GM19025 (cell line): ENCODE measurements around the gene RAB3C.

ENCODE experiments used
- ATAC-seq: cut with Tn5 transposase; IDR thresholded peaks from one replicate; pipeline ENCODE4 v1.9.1; 2021; ENCODE audit warnings: mild to moderate bottlenecking, low read depth, moderate library complexity; ENCODE audit not compliant: unreplicated experiment

The RAB3C gene

DNA sequence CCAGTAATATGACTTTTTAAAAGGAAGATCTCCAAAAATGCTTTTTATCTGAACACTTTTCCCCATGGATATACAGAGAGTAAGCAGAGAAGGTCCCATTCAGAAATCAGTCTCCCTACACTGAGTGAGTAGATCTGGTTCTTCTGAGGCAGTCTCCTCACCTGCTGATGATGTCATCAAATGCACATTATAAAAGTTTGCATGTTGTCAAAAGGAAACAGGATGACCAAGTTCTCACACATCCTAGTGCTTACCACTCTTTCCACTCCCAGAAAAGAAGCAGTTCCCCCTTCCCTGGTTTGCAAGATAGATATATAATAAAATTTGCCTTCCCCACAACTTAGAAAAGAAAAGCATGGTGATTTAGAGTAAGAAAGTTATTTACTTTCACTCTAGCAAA is 180.5 kb downstream of the RAB3C start:
- ATAC-seq: no peak

DNA sequence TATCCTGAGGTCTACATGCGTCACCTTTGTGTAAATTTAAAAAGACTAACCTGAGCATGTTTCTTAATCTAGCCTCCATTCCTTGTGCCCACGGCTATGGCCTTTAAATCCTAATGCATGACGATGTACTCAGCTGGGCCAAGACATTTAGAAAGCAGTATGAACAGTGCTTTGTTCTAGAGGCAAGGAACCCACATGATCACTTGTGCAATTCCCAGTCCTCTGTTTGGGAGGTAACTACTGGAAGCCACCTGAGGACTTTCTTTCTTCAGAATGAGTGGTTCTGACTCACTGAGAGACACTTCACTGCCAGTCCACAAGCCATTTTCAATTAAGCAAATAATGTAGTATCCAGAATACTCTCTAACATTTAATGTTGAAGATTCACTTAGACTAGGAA is 181.3 kb downstream of the RAB3C start:
- ATAC-seq: no peak

DNA sequence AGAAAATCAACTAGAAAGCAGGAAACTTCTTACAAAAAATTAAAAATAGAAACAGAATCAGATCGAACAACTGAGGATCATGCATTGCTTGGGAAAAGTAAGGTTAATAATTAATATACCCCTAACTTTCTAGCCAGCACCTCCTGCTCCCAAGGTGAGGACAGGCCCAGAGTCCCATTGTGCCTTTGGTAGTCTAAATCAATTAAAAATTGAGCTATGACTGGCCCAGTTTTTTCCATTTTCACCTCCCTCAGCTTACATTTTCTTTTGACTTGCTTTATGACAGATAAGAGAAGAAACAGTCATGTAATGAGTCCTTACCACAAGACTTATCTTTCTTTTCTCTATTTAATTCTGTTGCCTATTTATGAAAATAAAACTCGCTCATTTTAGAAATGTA is 182.2 kb downstream of the RAB3C start:
- no peak for ATAC-seq

DNA sequence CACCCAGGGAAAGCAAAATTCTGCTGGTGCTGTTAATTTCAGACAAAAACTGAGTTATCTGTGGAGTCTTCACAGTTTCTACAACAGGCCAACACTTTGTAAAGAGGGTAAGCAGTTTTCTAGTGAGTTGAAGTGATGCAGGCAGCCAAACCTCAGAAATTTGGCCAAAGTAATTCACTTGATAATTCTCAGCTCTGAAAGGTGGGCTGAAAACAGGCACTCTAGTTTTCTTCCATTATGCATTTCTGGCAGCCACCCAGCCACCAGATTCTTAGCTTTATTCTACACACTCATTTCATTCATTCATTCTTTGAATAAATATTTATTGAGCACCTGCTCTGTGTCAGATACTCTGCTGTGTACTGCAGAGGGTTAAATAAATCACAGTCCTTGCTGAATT is 184.2 kb downstream of the RAB3C start:
- ATAC-seq: no peak

DNA sequence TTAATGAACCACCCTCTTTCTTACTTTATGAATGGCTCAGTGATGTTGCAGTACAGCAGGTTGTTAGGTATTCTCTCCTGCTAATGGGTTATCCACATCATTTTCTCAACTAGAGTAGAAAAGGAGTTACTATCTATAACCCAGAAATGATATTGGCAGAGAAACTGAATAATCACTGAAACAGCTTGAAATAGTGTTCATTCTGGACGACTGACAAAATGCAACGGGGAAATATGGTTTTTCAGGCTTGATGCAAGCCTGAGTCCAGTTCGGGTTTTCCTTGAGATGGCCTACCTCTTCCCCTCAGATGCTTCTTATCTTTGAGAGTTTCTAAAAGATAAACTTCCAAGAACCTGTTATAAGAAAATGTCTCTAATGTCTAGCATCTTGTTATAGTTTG is 187.3 kb downstream of the RAB3C start:
- no peak for ATAC-seq

DNA sequence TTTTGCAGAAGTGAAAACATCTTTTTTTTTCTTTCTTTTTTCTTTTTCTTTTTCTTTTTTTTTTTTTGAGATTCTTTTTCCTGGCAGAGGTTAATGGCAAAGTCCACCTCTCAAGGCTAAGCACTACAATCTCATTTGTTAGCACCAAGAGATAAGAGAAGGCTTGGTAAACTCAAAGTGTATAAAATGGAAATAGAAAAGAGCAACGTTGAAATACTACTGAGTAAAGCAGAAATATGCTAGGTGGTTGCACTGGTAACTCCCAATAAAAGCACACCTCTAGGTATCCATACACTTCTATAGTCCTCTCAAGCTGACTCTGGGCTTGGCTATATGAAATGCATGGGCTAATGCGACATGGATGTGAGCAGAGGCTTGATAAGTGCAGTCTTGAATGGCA is 188.9 kb downstream of the RAB3C start:
- ATAC-seq: no peak

DNA sequence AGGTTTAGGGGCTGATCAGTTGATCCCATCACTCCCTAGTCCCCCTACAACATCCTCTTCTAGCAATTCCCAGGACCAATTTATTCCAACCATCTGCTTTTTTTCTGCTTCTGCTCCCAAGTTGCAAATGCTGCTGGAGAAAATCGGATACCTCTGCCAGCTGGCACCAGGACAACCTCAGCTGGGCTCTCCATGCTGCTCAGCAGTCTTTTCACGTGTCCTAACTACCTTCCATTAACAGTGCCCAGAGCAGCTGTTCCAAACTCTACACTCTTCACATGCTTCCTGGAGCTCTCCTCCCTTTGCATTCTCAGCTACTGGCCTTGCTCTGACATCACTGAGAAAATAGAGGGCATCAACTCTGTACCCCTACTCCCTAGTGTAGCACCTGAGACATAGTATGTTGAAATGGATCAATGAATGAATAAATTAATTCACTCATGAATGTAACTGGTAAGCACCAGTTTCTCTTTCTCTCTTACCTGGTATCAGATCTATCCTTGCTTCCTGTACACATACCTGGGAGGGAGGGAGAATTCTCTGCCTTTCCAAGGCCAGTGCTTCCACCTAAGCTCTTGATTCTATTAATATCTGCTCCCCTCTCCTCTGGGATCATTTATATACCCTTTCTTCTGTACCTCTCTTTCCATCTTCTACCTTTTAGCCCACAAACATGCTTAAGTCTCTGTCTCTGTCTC is 191.0 kb downstream of the RAB3C start:
- no peak for ATAC-seq

DNA sequence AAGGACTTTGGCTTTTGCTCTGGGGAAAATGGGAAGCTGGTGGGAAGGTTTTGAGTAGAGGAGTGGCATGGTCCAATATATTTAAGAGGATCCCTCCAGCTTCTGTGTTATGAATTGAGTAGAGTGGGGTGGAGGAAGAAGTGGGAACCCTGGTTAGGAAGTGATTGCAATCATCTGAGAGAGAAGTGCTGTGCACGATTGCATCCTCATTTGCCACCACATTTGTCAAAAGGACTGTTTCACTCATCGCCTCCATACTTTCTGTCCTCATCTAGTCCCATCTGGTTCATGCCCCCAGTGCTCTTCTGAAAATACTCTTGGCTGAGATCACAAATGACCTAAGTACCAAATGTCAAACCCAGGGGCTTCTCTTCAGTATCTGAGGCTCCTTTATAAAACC is 192.1 kb downstream of the RAB3C start:
- ATAC-seq: no peak

DNA sequence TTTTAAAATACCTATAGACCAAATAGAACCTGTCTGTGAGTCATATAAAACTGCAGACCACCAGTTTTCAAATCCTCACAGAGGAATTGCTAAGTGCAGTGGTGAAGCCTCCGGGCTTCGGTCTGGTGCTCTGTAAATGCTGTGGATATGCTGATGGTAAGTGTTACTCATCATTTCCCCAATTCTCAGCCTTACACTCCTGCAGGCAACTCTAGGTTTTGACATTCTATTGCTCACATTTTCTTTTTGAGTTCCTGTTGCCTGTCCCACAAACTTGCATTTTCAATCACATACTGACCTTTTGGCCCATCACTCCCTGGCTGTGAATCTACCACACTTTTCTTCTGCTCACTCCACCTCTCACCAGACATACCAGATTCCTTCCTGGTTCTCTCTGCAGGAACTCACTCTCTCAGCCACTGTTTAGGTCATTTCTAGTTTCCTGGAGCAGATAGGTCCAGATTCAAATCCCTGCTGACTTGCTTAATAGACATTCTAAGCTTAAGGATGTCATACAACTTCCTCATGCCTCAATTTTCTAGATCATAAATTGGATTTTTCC is 192.9 kb downstream of the RAB3C start:
- ATAC-seq: peak; percentile 80

DNA sequence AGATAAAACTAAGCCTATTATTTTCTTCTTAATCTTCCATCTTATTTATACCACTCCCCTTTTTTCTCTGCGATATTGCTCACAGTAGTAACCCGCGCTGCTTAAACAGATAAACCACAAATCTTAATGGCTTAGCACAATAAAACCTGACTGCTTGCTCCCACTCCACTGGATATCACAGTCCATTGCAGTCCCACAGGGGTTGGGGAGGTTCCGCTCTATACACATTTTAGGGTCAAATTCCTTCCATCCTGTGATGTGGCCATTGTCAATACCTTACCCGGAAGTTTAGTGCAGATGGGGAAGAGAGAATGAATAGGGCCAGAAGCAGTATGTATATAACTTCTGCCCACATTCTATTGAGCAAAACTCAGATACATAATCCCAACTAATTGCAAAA is 193.7 kb downstream of the RAB3C start:
- ATAC-seq: no peak

DNA sequence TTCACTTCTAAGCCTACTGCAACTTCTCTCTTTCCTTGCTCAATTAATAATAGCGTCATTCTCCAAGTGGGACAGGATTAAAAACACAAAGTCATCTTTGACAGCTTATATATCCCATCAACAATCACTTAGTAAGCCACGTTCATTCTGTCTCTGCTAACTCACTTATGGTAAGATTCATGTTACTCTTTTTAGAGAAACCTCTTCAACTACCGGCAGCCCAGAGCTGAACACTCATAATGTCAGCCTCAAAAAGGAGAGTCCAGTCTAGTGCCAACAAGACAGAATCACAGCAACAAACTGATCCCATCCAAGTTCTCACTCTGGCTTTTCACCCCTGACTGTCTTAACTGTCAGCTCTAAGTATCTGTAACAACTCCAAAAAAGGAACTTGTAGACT is 196.0 kb downstream of the RAB3C start:
- ATAC-seq: no peak

DNA sequence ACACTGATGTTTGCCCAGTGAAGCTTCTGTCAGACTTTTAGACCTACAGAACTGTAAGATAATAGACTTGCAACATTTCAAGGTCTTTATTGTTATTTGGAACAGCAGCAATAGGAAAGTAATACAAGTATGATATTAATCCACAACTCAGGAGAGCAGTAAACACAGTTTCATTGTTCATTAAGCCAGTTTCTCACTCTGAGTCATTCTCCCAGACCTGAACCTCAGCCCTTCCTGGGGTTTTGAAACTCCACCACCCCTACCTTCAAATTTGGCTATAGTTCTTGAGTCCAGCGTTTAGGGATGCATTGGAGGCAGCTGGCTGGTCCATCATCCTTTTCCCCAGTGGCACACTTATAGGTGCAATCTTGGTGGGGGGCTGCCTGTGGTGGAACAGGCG is 203.2 kb downstream of the RAB3C start:
- ATAC-seq: peak; percentile 48

DNA sequence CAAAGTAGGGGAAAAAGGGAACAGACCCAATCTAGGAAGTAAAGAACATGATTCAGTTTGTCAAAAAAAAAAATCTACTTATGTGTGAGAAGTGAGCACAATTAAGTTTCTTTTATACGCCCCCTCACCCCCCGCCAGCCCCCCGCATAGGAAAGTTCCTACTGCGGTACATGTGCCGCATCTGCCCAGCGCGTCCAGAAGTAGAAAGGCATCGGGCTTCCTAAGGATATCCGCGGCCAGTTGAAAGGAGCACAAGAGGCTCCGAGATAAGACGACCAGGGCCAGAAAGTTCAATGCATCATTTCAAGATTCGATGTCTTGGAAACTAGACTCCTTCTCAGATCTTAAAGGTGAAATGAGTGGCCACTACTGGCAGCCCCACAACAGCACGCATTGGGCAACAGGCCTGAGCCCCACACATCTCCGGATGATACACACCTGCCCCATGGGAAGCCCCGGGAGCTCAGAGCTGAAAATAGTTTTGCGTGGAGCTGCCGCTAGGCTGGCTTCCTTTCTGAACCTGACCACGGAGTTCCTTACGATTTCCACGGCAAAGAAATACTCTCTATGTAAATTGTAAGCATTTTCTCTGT is 203.9 kb downstream of the RAB3C start:
- peak; percentile 63 for ATAC-seq

DNA sequence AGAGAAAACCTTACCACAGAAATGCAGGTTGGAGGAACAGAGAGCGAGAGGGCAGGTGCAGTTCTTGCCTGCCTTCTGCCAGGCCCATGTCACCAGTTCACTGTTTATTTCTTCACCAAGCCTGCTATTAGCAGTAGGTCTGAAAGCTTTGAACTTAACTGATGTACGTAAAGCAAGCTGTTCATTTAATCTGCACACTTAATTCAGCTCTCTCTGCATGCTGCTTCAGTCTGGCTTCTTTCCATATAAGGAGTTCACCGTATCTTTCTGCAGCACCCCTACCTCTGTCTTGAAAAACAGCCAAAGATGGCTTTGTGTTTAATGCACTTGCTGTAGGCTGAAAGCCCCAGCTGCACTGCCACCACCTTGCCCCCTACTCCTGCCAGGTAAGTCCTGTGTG is 205.1 kb downstream of the RAB3C start:
- no peak for ATAC-seq

DNA sequence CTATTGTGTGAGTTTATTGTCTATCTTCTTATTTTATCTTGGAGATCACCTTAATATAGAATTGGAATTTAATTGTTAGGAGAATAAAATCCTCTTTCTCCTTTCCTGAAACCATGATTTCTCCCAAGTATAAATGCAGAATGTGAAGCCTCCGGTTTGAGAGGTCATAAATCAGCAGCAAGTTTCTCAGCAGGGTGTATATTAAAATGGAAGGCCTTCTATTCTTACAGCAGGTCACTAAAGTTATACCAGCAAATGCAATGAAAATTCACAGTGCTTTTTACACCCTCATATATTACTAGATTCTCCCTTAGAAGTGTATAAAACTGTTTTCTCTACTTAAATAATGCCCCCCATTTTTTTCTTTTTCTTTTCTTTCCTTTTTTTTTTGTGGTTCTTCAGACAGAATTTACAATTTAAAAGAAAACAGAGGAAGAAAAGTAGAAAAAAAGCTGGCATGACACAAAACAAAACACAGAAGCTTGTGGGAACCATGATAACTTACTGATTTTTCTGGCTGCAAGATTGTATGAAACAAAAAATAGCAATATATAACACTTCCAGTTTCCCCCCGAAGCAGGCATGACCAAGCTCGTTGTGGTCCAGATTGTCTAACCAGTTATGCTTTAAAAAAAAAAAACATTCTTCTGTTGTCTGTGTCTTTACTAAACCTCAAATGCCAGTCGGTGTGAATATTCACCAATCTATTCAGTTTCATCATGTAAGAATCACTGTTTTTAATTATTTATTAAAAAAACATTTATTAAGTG is 211.2 kb downstream of the RAB3C start:
- peak; percentile 37 for ATAC-seq

DNA sequence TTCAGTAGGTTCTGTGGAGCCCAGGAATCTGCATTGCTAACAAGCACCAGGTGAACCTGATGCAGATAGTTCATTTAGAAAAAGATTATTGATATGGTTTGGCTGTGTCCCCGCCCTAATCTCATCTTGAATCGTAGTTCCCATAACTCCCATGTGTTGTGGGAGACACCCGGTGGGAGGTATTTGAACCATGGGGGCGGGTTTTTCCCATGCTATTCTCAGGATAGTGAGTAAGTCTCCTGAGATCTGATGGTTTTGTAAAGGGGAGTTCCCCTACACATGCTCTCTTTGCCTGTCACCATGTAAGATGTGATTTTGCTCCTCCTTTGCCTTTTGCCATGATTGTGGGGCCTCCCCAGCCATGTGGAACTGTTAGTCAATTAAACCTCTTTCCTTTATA is 212.0 kb downstream of the RAB3C start:
- ATAC-seq: peak; percentile 54

DNA sequence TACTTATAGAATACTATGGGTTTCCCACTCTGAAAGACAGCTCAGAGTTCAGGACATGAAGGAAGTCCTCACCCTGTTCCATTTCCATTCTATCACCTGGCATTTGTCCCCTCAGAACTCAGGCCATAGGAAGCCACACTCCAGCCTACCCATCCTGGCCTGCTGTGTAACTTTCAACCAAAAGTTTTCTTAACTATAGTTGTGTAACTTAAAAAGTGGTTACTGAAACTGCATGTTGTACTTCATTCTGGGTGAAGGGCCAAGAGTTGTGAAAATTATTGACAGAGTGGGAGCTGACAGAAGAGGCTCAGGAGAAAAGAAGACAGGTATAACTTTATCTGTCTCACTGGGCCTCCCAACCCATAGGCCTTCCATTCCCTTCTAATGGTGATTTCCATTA is 212.5 kb downstream of the RAB3C start:
- peak; percentile 25 for ATAC-seq

DNA sequence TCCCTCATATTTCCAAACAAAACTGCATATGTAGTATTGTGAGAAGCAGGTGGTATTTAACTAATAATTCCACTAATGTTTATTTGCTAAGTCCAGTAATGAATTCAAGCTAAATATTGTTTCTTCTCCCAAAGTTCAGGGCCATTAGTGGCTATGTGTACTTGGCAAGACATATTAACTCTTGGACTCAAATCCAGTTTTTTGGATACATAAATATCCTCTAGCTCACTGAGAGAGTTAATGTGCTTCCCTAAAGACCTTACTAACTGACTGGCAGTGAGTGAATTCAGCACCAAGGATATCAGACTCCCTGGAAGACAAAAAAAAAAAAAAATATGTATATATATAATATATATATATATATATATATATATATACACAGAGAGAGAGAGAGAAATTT is 214.1 kb downstream of the RAB3C start:
- ATAC-seq: no peak

DNA sequence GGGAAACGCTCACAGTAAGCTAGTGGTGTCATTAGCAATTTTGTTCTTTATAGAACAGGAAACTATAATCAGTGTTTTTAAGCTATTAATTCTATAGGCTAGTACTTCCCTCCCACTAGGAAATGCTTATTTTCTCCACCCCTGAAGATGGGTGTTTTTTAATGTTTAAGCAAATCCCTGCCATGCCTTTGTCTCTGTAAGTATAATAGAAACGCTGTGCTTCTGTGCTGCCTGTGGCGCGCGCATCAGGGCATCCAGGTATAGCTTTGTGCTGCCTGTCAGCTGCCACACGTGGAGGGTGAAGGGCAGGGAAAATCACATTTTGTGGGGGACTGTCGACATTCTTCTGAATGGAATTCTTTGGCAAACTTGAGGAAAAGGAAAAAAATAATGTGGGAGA is 217.5 kb downstream of the RAB3C start:
- ATAC-seq: no peak

DNA sequence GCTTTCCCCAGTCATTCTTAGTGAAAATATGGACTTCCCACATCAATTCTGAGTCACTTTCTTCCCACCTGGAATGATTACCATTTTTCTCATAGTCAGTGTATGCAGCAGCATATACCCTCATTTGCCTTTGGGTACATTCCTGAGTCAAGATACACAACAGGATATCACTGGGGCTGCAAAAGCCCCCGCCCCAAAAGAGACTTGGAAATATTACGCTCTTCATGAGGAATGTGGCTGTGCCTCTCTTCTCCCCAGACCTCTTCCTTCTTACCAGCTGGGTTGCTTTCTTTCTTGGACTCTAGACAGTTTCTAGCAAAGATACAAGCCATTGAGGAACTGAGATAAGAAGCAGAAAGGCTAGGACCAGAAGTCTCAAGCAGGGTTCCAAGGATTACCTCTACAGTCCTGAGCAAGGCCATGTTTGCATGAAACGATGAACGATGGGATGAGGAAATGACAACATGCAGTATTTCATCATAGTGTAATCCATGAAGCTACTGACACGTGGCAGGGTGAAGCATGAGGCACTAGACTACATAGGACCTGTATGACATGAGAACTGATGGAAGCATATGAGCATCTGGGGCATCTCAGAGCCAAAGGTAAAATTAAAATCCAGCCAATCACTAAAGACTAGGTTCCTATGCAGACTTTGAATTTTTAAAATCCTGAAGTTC is 218.1 kb downstream of the RAB3C start:
- ATAC-seq: no peak

DNA sequence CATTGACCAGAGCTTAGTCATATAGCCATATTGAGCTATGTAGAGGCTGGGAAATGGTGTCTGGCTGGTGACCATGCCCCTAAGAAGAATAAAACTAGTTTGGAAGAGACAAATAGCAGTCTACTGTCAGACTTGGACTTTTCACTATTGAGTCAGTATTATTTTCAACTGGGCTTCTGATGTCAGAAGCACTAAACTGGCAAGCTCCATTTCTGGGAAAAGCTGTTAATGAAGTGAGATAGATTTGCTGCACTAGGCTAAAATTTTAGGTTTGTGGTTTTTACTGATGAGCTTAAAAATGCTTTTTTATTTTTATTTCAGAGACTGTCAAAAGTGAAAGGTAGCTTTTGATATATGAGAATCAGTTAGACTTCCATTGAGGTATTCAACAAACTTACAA is 220.2 kb downstream of the RAB3C start:
- ATAC-seq: no peak
